Large intestine (tissue), 3 donors: ENCODE results near the gene IRF2BP1. TPM values are rescaled to one million over a fixed set of nuclear protein-coding genes. Genes with fewer than 3 reads are reported as not detected.

Source experiments
- DNase-seq, 2 donors: peaks; one replicate each; pipeline versions ENCODE4 v3.0.0 to v3.0.0-alpha.2; 2013
- H3K27ac ChIP-seq: one replicate; pipeline ENCODE4 v1.5.1; 2013; ENCODE audit warnings: low read length
- H3K27me3 ChIP-seq: 2 replicates; pipeline ENCODE4 v1.6.1; 2013; ENCODE audit warnings: low read length; ENCODE audit not compliant: control insufficient read depth, insufficient read depth
- H3K36me3 ChIP-seq: 2 replicates; pipeline ENCODE4 v1.6.1; 2013; ENCODE audit warnings: low read length; ENCODE audit not compliant: control insufficient read depth, insufficient read depth
- H3K4me1 ChIP-seq: one replicate; pipeline ENCODE4 v1.6.1; 2013; ENCODE audit warnings: low read length; ENCODE audit not compliant: control insufficient read depth, insufficient read depth
- H3K4me3 ChIP-seq: one replicate; pipeline ENCODE4 v1.5.1; 2013; ENCODE audit warnings: low read length
- H3K9me3 ChIP-seq: one replicate; pipeline ENCODE4 v1.6.1; 2013; ENCODE audit warnings: mild to moderate bottlenecking, low read depth, low read length, moderate library complexity; ENCODE audit not compliant: control insufficient read depth
- WGBS: methylation state at CpG from one replicate; pipeline ENCODE4 v1.1.5; 2013; ENCODE audit warnings: low lambda C conversion rate; ENCODE audit not compliant: insufficient coverage; 5-methylcytosine and 5-hydroxymethylcytosine counted together
- polyA plus RNA-seq: library from polyadenylated mRNA; unstranded; fragments of 120-200 nt; gene quantifications from one replicate; pipeline ENCODE4 v1.2.1, GENCODE V29; 2013

IRF2BP1 gene
- polyA plus RNA-seq, 1 donor = 21.1 TPM

GRCh38 chr19:45862271-45862563, 23.7 kb downstream of the IRF2BP1 start:
- peaks cover 13% of the 10 kb centered on the region for H3K4me1 ChIP-seq
- peak overlapping the region; percentile 89 for H3K4me3 ChIP-seq
- peaks cover 18% of the 10 kb centered on the region for H3K27me3 ChIP-seq
- H3K36me3 ChIP-seq = peaks cover 20% of the 10 kb centered on the region
- WGBS = no CpG with 5 or more reads among the region's 11 CpGs
- peak overlapping the region; percentile 79 for H3K27ac ChIP-seq
- no peaks in the 10 kb centered on the region for H3K9me3 ChIP-seq
- no peak for DNase-seq

- no peak for DNase-seq
- WGBS = 80% methylated on average over 2 of the region's 15 CpGs
- Histone ChIP-seq H3K9me3 (no peaks in the 10 kb centered on the region), H3K4me3 (no peak overlapping the region), H3K4me1 (peaks cover 6% of the 10 kb centered on the region), H3K27ac (no peak overlapping the region), H3K27me3 (peaks cover 18% of the 10 kb centered on the region), H3K36me3 (peaks cover 27% of the 10 kb centered on the region)
Observed at GRCh38 chr19:45860359-45861259, 25.3 kb downstream of the IRF2BP1 start.

GRCh38 chr19:45854167-45854778, 31.7 kb downstream of the IRF2BP1 start:
- WGBS = no CpG with 5 or more reads among the region's 16 CpGs
- no peaks in the 10 kb centered on the region for H3K27me3 ChIP-seq
- H3K36me3 ChIP-seq = peaks cover 61% of the 10 kb centered on the region
- DNase-seq = no peak
- H3K27ac ChIP-seq = no peak overlapping the region
- no peak overlapping the region for H3K4me3 ChIP-seq
- no peaks in the 10 kb centered on the region for H3K4me1 ChIP-seq
- no peaks in the 10 kb centered on the region for H3K9me3 ChIP-seq

GRCh38 chr19:45852983-45853382, 33.0 kb downstream of the IRF2BP1 start:
- WGBS = no CpG with 5 or more reads among the region's 7 CpGs
- peaks cover 65% of the 10 kb centered on the region for H3K36me3 ChIP-seq
- no peak for DNase-seq

GRCh38 chr19:45852145-45852750, 33.7 kb downstream of the IRF2BP1 start:
- H3K27me3 ChIP-seq = no peaks in the 10 kb centered on the region
- no CpG with 5 or more reads among the region's 10 CpGs for WGBS

More at GRCh38 chr19:45852983-45853382, 33.0 kb downstream of the IRF2BP1 start:
- Histone ChIP-seq H3K9me3 (no peaks in the 10 kb centered on the region), H3K27me3 (no peaks in the 10 kb centered on the region), H3K27ac (no peak overlapping the region), H3K4me1 (no peaks in the 10 kb centered on the region), H3K4me3 (no peak overlapping the region)

GRCh38 chr19:45848922-45849321, 37.0 kb downstream of the IRF2BP1 start:
- Histone ChIP-seq H3K27me3 (no peaks in the 10 kb centered on the region), H3K9me3 (no peaks in the 10 kb centered on the region), H3K27ac (no peak overlapping the region), H3K4me3 (no peak overlapping the region), H3K36me3 (peaks cover 68% of the 10 kb centered on the region), H3K4me1 (no peaks in the 10 kb centered on the region)
- DNase-seq = no peak
- WGBS = 100% methylated on average over 2 of the region's 4 CpGs

More at GRCh38 chr19:45852145-45852750, 33.7 kb downstream of the IRF2BP1 start:
- Histone ChIP-seq H3K4me3 (no peak overlapping the region), H3K9me3 (no peaks in the 10 kb centered on the region), H3K36me3 (peaks cover 71% of the 10 kb centered on the region), H3K27ac (no peak overlapping the region), H3K4me1 (no peaks in the 10 kb centered on the region)
- no peak for DNase-seq

GRCh38 chr19:45847663-45848062, 38.3 kb downstream of the IRF2BP1 start:
- H3K4me1 ChIP-seq = no peaks in the 10 kb centered on the region
- no peaks in the 10 kb centered on the region for H3K9me3 ChIP-seq
- no peaks in the 10 kb centered on the region for H3K27me3 ChIP-seq
- DNase-seq = no peak
- no peak overlapping the region for H3K4me3 ChIP-seq
- no peak overlapping the region for H3K27ac ChIP-seq
- WGBS = 100% methylated on average over 2 of the region's 13 CpGs
- peaks cover 68% of the 10 kb centered on the region for H3K36me3 ChIP-seq

GRCh38 chr19:45842198-45842597, 43.7 kb downstream of the IRF2BP1 start:
- Histone ChIP-seq H3K9me3 (peaks cover 4% of the 10 kb centered on the region), H3K4me3 (no peak overlapping the region), H3K4me1 (no peaks in the 10 kb centered on the region), H3K27me3 (no peaks in the 10 kb centered on the region), H3K36me3 (peaks cover 66% of the 10 kb centered on the region), H3K27ac (no peak overlapping the region)
- WGBS = no CpG with 5 or more reads among the region's 14 CpGs
- no peak for DNase-seq

- Histone ChIP-seq H3K4me1 (no peaks in the 10 kb centered on the region), H3K9me3 (peaks cover 4% of the 10 kb centered on the region), H3K4me3 (no peak overlapping the region), H3K27ac (no peak overlapping the region), H3K36me3 (peaks cover 65% of the 10 kb centered on the region), H3K27me3 (no peaks in the 10 kb centered on the region)
- no peak for DNase-seq
- WGBS = no CpG with 5 or more reads among the region's 7 CpGs
Observed at GRCh38 chr19:45834970-45835369, 51.0 kb downstream of the IRF2BP1 start.
